ENCODE results near the gene NHSL2.
"Not testable (repeated sequence)": the region's sequence is repeated elsewhere in the genome, so short reads cannot be mapped to it uniquely, and the experiment has no call there.

Gene NHSL2

GRCh38 chrX:72137846-72138495 is 227.3 kb downstream of the NHSL2 start:
- no peak for DNase-seq

- no peak for DNase-seq
Observed at GRCh38 chrX:72139538-72139937, 228.9 kb downstream of the NHSL2 start.

- DNase-seq: no peak
Observed at GRCh38 chrX:72141372-72142004, 230.8 kb downstream of the NHSL2 start.

GRCh38 chrX:72142094-72142793 is 231.6 kb downstream of the NHSL2 start:
- no peak for DNase-seq

- DNase-seq: no peak
Observed at GRCh38 chrX:72142794-72143608, 232.4 kb downstream of the NHSL2 start.

GRCh38 chrX:72143609-72143907 is 232.9 kb downstream of the NHSL2 start:
- DNase-seq: no peak

- DNase-seq: no peak
Observed at GRCh38 chrX:72145181-72145580, 234.5 kb downstream of the NHSL2 start.

GRCh38 chrX:72146527-72146926 is 235.9 kb downstream of the NHSL2 start:
- DNase-seq: no peak

- DNase-seq: no peak
Observed at GRCh38 chrX:72158773-72159172, 248.1 kb downstream of the NHSL2 start.

GRCh38 chrX:72159769-72160168 is 249.1 kb downstream of the NHSL2 start:
- DNase-seq: no peak

- DNase-seq: no peak
Observed at GRCh38 chrX:72165551-72165950, 254.9 kb downstream of the NHSL2 start.

GRCh38 chrX:72169008-72169728 is 258.5 kb downstream of the NHSL2 start:
- DNase-seq: peak; percentile 49

- DNase-seq: not testable (repeated sequence)
Observed at GRCh38 chrX:72176289-72176688, 265.6 kb downstream of the NHSL2 start.

- no peak for DNase-seq
Observed at GRCh38 chrX:72176981-72177380, 266.3 kb downstream of the NHSL2 start.

- peak; percentile 10 for DNase-seq
Observed at GRCh38 chrX:72180539-72180938, 269.9 kb downstream of the NHSL2 start.

- peak; percentile 93 for DNase-seq
Observed at GRCh38 chrX:72181178-72182125, 270.8 kb downstream of the NHSL2 start, which contains the start of gene PIN4. Gene PIN4 (plus strand): TSS chrX:72181757. CDS start chrX:72181786, 29 bp downstream.

GRCh38 chrX:72182924-72183323 is 272.3 kb downstream of the NHSL2 start:
- no peak for DNase-seq

- DNase-seq: no peak
Observed at GRCh38 chrX:72201836-72202536, 291.3 kb downstream of the NHSL2 start.
